Measurements from ENCODE around the gene SAPCD2. TPM values are rescaled to one million over a fixed set of nuclear protein-coding genes. Genes with fewer than 3 reads are reported as not detected.

Gene SAPCD2
- total and polyA plus RNA-seq, 12 donors, result 0.07 to 1.7 (median 0.58) TPM

GRCh38 chr9:137057545-137057944 lies 12.8 kb downstream of the SAPCD2 start:
- no peak for DNase-seq
- TF ChIP-seq CTCF (IDR thresholded peaks at IDR 0.05) (no peak), POLR2A (IDR thresholded peaks at IDR 0.05) (no peak)
- peaks cover 20% of the 10 kb centered on the region for H3K27me3 ChIP-seq
- intact Hi-C loops (cut with DNase I), result no loop called here
- peaks cover 0 to 21% of the 10 kb centered on the region in 2 donors for H3K4me1 ChIP-seq (replicated peaks in 1 of 2)
- H3K27ac ChIP-seq, result no peak overlapping the region
- no peak overlapping the region for H3K4me3 ChIP-seq
- H3K36me3 ChIP-seq (replicated peaks in 1 of 2), result no peaks in the 10 kb centered on the region
- H3K9me3 ChIP-seq (replicated peaks in 1 of 3), result no peaks in the 10 kb centered on the region
- 64 to 90% (median 77%) methylated on average over 16 of the region's 16 CpGs for WGBS, 4 donors

DNA sequence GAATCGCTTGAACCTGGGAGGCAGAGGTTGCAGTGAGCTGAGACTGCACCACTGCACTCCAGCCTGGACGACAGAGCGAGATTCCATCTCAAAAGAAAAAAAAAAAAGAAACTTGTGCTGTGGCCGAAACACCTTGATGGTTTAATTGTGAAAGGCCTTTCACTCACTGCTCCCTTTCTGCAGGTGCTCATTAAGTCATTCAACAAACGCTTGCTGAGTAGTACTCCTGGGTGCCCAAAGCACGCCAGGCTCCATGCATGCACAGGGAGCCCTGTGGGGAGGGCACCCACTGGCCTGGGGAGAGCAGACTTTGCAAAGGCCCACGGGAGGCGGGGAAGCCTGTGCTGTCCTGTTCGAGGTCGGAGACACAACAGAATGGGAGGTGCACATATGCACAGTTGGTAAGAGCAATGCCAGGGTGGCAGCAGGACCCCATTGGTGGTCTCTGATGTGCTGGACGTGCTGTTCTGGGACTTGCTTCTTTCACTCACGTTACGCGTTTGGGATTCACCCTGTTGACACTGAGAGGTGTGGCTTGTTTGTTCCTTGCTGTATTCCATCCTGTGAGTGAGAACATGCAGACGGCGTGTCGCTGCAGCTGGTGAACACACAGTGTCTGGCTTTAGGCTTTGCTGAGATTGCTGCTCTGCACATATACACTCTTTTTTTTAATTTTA lies 13.5 kb downstream of the SAPCD2 start:
- DNase-seq, result no peak
- no peak overlapping the region for H3K27ac ChIP-seq
- peaks cover 25% of the 10 kb centered on the region for H3K27me3 ChIP-seq
- no peaks in the 10 kb centered on the region for H3K36me3 ChIP-seq (replicated peaks in 1 of 2)
- WGBS, 4 donors, result 71 to 81% (median 79%) methylated on average over 16 to 17 of the region's 17 CpGs
- H3K4me3 ChIP-seq, result no peak overlapping the region
- intact Hi-C loops (cut with DNase I), result no loop called here
- H3K9me3 ChIP-seq (replicated peaks in 1 of 3), result no peaks in the 10 kb centered on the region
- TF ChIP-seq POLR2A (IDR thresholded peaks at IDR 0.05), result no peak
- TF ChIP-seq CTCF (IDR thresholded peaks at IDR 0.05), result no peak
- peaks cover 0 to 21% of the 10 kb centered on the region in 2 donors for H3K4me1 ChIP-seq (replicated peaks in 1 of 2)

- H3K4me1 ChIP-seq (replicated peaks in 1 of 2), result peaks cover 0 to 21% of the 10 kb centered on the region in 2 donors
- no peaks in the 10 kb centered on the region for H3K9me3 ChIP-seq (replicated peaks in 1 of 3)
- peak overlapping the region in 1 of 5 donors; percentile 29 for H3K27ac ChIP-seq
- H3K36me3 ChIP-seq (replicated peaks in 1 of 2), result no peaks in the 10 kb centered on the region
- intact Hi-C loops (cut with DNase I), result no loop called here
- TF ChIP-seq CTCF (IDR thresholded peaks at IDR 0.05) (no peak), POLR2A (IDR thresholded peaks at IDR 0.05) (no peak)
- 32 to 49% (median 35%) methylated on average over 16 to 28 of the region's 28 CpGs for WGBS, 4 donors
- DNase-seq, result peak; percentile 76 to 85 (median 80)
- no peak overlapping the region for H3K4me3 ChIP-seq
- peaks cover 37% of the 10 kb centered on the region for H3K27me3 ChIP-seq
These were observed 14.7 kb downstream of the SAPCD2 start for GRCh38 chr9:137055385-137056364.

GRCh38 chr9:137054932-137055384 lies 15.4 kb downstream of the SAPCD2 start:
- intact Hi-C loops (cut with DNase I), result no loop called here
- Histone ChIP-seq H3K36me3 (replicated peaks in 1 of 2) (no peaks in the 10 kb centered on the region), H3K27ac (no peak overlapping the region), H3K4me3 (no peak overlapping the region), H3K27me3 (peaks cover 37% of the 10 kb centered on the region), H3K4me1 (replicated peaks in 1 of 2) (peaks cover 0 to 21% of the 10 kb centered on the region in 2 donors), H3K9me3 (replicated peaks in 1 of 3) (no peaks in the 10 kb centered on the region)
- no peak for DNase-seq
- TF ChIP-seq POLR2A (IDR thresholded peaks at IDR 0.05) (no peak), CTCF (IDR thresholded peaks at IDR 0.05) (no peak)
- WGBS, 4 donors, result 62 to 81% (median 75%) methylated on average over 1 to 17 of the region's 17 CpGs
